Upper lobe of left lung (tissue), 6 donors: ENCODE measurements around the gene ANO1. TPM values are rescaled to one million over a fixed set of nuclear protein-coding genes. Genes with fewer than 3 reads are reported as not detected.
"Not testable (repeated sequence)": the region's sequence is repeated elsewhere in the genome, so short reads cannot be mapped to it uniquely, and the experiment has no call there.

ENCODE experiments used
- ATAC-seq, 2 donors: fragments of 200-7000 bp; cut with Tn5 transposase; one replicate each; pipeline ENCODE4 v1.9.1; 2022; ENCODE audit warnings: mild to moderate bottlenecking in 2 of 2, moderate library complexity in 2 of 2; ENCODE audit not compliant: low FRiP score in 2 of 2
- DNase-seq, 2 donors: peaks; one replicate each; pipeline ENCODE4 v3.0.0-alpha.2; 2019 to 2020
- H3K27ac ChIP-seq, 4 donors: fragments of 200-600 bp; sonication (generic); one replicate each; pipeline ENCODE4 v1.5.1; 2016 to 2019
- H3K27me3 ChIP-seq, 4 donors: fragments of 200-600 bp; sonication (generic); one replicate each; pipeline ENCODE4 v1.5.1; 2017 to 2019
- H3K36me3 ChIP-seq, 4 donors: fragments of 200-600 bp; sonication (generic); one replicate each; pipeline ENCODE4 v1.5.1; 2016 to 2019
- H3K4me1 ChIP-seq, 4 donors: fragments of 200-600 bp; sonication (generic); one replicate each; pipeline ENCODE4 v1.5.1; 2018 to 2019
- H3K4me3 ChIP-seq, 4 donors: fragments of 200-600 bp; sonication (generic); one replicate each; pipeline ENCODE4 v1.5.1; 2017 to 2019; ENCODE audit warnings: mild to moderate bottlenecking in 2 of 4, moderate library complexity in 1 of 4
- H3K9me3 ChIP-seq, 4 donors: fragments of 200-600 bp; sonication (generic); one replicate each; pipeline ENCODE4 v1.5.1; 2018 to 2019
- EP300 ChIP-seq, 4 donors: sonication (generic); formaldehyde crosslinking; IDR thresholded peaks; one replicate each; pipeline ENCODE4 v1.5.1; 2017; ENCODE audit warnings: antibody characterized with exemption in 4 of 4, control low read depth in 2 of 4
- POLR2A ChIP-seq, 4 donors: fragments of 450-650 bp; IDR thresholded peaks; one replicate each; pipeline ENCODE4 v1.5.1; 2016 to 2017; ENCODE audit warnings: antibody characterized with exemption in 4 of 4, mild to moderate bottlenecking in 2 of 4
- POLR2AphosphoS5 ChIP-seq, 2 donors: sonication (generic); formaldehyde crosslinking; IDR thresholded peaks; one replicate each; pipeline ENCODE4 v1.5.1; 2017; ENCODE audit warnings: antibody characterized with exemption in 2 of 2
- WGBS, 2 donors: methylation state at CpG; one replicate each; pipeline ENCODE4 v1.1.5; 2017 to 2018; 5-methylcytosine and 5-hydroxymethylcytosine counted together
- total RNA-seq, 6 donors: library from RNA; depleted of rRNA in 4 of 6; stranded (reverse); fragments of >200 nt in 4 of 6; gene quantifications; one replicate each; pipeline versions ENCODE4 v1.1.0 to v1.2.1, GENCODE V29; 2016 to 2021
- TF ChIP-seq, protein P1 (sequence below), 6 experiments: fragments of 450-650 bp in 4 of 6; fragments of 200-600 bp in 2 of 6; sonication (generic) in 2 of 6; IDR thresholded peaks; one replicate each; pipeline ENCODE4 v1.5.1; 2016 to 2019; ENCODE audit warnings: antibody characterized with exemption in 6 of 6
- donor health status: DM: no; HTN: no; CAD: no; lungs with moderate emphysema.
- donor health status: DM: no; HTN: yes; CAD: no; lungs with severe emphysema.

The ANO1 gene
- total RNA-seq, 6 donors from 2014 or later = 4.8 to 13.2 (median 7.2) TPM

- H3K4me3 ChIP-seq = no peak overlapping the region
- no peak for ATAC-seq
- no peaks in the 10 kb centered on the region for H3K4me1 ChIP-seq
- WGBS, 2 donors = 80 to 88% methylated on average over 17 of the region's 18 CpGs
- no peaks in the 10 kb centered on the region for H3K9me3 ChIP-seq
- DNase-seq = peak in 1 of 2 donors; percentile 22
- H3K27ac ChIP-seq = no peak overlapping the region
- H3K27me3 ChIP-seq = no peaks in the 10 kb centered on the region
- no peaks in the 10 kb centered on the region for H3K36me3 ChIP-seq
- TF ChIP-seq POLR2AphosphoS5 (IDR thresholded peaks at IDR 0.05) (no peak), POLR2A (IDR thresholded peaks at IDR 0.05) (no peak), EP300 (IDR thresholded peaks at IDR 0.05) (no peak)
- TF ChIP-seq, protein P1, sequence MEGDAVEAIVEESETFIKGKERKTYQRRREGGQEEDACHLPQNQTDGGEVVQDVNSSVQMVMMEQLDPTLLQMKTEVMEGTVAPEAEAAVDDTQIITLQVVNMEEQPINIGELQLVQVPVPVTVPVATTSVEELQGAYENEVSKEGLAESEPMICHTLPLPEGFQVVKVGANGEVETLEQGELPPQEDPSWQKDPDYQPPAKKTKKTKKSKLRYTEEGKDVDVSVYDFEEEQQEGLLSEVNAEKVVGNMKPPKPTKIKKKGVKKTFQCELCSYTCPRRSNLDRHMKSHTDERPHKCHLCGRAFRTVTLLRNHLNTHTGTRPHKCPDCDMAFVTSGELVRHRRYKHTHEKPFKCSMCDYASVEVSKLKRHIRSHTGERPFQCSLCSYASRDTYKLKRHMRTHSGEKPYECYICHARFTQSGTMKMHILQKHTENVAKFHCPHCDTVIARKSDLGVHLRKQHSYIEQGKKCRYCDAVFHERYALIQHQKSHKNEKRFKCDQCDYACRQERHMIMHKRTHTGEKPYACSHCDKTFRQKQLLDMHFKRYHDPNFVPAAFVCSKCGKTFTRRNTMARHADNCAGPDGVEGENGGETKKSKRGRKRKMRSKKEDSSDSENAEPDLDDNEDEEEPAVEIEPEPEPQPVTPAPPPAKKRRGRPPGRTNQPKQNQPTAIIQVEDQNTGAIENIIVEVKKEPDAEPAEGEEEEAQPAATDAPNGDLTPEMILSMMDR (IDR thresholded peaks at IDR 0.05) = no peak
These were observed 46.3 kb upstream of the ANO1 start for GRCh38 chr11:70031631-70032469.

DNA sequence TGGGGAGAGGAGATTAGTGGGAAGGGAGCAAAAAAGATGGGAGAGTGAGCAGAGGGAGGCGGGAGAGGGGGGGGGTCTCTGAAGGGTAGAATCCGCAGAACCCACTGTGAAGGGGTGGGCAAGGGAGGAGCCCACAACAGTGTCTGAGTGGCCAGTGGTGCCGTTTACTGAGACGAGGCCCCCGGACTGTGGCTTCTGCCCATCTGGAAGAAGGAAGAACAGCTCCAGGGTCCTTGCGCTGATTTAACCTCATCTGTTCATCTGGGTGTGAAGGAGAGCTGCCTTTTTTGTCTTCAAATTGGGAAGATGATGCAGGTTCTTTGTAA, 45.7 kb upstream of the ANO1 start:
- H3K27me3 ChIP-seq = no peaks in the 10 kb centered on the region
- TF ChIP-seq POLR2A (IDR thresholded peaks at IDR 0.05) (no peak), POLR2AphosphoS5 (IDR thresholded peaks at IDR 0.05) (no peak), EP300 (IDR thresholded peaks at IDR 0.05) (no peak)
- TF ChIP-seq, protein P1 (IDR thresholded peaks at IDR 0.05) = no peak
- WGBS, 2 donors = 75 to 78% methylated on average over 6 of the region's 6 CpGs

DNA sequence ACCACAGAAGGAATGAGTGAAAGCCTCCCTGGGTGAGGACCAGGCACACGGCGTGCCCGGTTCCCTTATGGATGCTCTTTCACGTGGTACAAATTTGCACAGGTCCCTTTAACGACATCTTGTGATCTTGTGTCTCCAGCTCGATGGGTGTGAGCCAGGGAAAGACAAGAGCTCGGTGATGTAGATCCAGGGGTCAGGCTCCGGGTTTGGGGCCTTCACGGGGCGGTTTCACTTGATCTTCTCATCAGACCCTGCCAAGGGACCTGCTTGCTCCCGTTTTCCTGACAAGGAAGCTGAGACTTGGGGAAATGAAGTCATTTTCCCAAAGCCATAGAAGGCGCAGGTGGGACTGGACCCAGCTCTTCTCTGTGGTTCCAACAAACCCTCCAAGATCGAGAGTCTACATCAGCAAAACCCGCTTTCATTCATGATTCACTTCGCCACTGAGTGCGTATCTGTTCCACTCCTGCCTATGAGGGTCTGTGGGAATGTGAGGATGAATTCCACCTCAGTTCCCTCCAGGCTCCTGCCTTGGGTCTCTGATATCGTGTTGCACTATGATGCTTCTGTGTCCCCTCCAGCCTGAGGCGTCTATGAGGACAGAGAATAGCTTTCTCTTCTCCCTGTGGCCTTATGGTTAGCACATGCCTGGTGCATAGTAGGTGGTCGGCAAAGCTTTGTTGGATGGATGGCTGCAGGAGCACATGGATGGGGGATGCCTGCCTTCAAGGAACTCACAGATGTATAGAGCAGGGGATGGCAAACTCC, 45.0 kb upstream of the ANO1 start:
- Histone ChIP-seq H3K36me3 (no peaks in the 10 kb centered on the region), H3K27me3 (no peaks in the 10 kb centered on the region), H3K4me1 (no peaks in the 10 kb centered on the region), H3K9me3 (peaks cover 0 to 8% (median 0%) of the 10 kb centered on the region in 4 donors), H3K27ac (no peak overlapping the region), H3K4me3 (no peak overlapping the region)
- ATAC-seq (no peak), DNase-seq (no peak)
- TF ChIP-seq POLR2AphosphoS5 (IDR thresholded peaks at IDR 0.05) (no peak), POLR2A (IDR thresholded peaks at IDR 0.05) (no peak)
- 87 to 89% methylated on average over 19 of the region's 19 CpGs for WGBS, 2 donors

More for the DNA sequence above, 45.7 kb upstream of the ANO1 start:
- Histone ChIP-seq H3K4me1 (no peaks in the 10 kb centered on the region), H3K4me3 (no peak overlapping the region), H3K36me3 (no peaks in the 10 kb centered on the region), H3K9me3 (peaks cover 0 to 1% (median 0%) of the 10 kb centered on the region in 4 donors), H3K27ac (no peak overlapping the region)
- DNase-seq (no peak), ATAC-seq (no peak)

DNA sequence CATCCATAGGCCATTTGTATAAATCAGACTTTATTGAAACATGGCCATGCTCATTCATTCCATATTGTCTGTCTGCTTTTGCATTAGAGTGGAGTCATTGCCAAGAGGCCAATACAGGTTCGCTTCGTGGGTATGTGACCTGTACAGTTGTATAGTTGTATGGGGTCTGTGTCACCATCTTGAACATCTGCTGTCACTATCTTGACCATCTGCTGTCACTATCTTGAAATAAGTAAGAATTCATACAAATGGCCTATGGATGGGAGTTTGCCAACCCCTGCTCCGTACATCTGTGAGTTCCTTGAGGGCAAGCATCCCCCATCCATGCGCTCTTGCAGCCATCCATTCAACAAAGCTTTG, 44.4 kb upstream of the ANO1 start:
- Histone ChIP-seq H3K27ac (no peak overlapping the region), H3K36me3 (no peaks in the 10 kb centered on the region), H3K9me3 (peaks cover 0 to 14% (median under 1%) of the 10 kb centered on the region in 4 donors), H3K27me3 (no peaks in the 10 kb centered on the region), H3K4me3 (no peak overlapping the region), H3K4me1 (no peaks in the 10 kb centered on the region)
- TF ChIP-seq, protein P1 (IDR thresholded peaks at IDR 0.05) = no peak
- no peak for TF ChIP-seq EP300 (IDR thresholded peaks at IDR 0.05)
- no peak for TF ChIP-seq POLR2AphosphoS5 (IDR thresholded peaks at IDR 0.05)
- no peak for ATAC-seq
- WGBS, 2 donors = 89 to 91% methylated on average over 4 of the region's 4 CpGs
- no peak for DNase-seq

DNA sequence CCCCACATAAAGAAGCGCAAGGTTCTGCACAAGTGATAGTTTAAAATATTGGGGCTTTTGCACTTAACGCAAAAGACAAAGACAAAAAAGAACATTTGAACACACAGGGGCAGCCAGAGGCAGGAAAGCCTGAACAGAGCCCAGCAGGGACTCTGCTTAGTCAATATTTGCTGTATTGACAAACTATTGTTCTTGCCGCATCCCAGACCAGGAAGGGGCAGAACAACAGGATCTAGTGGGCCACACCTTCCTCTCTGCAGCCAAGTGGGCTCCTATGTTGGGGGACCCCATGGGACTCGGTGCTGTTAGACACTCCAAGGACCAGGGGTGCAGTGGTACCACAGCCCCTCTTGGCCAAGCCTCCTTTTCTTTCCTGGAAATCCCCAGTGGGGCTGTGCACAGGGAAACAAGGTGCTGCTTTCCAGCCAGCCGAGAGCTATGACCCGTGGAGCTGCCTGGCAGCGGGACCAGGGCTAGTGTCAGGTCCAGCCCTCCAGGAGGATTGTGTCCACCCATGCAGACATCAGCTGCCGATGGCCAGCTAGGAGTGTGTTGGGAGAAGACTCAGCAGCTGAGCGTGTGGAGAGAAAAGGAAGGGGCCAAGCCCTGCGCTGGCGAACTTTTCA, 43.3 kb upstream of the ANO1 start:
- Histone ChIP-seq H3K4me1 (no peaks in the 10 kb centered on the region), H3K4me3 (no peak overlapping the region), H3K27me3 (no peaks in the 10 kb centered on the region), H3K9me3 (peaks cover 0 to 17% (median 3%) of the 10 kb centered on the region in 4 donors), H3K36me3 (no peaks in the 10 kb centered on the region), H3K27ac (no peak overlapping the region)
- 74 to 78% methylated on average over 10 to 11 of the region's 11 CpGs for WGBS, 2 donors
- peak in 1 of 2 donors; percentile 39 for DNase-seq
- TF ChIP-seq EP300 (IDR thresholded peaks at IDR 0.05) = no peak
- TF ChIP-seq POLR2AphosphoS5 (IDR thresholded peaks at IDR 0.05) = no peak
- TF ChIP-seq POLR2A (IDR thresholded peaks at IDR 0.05) = no peak
- TF ChIP-seq, protein P1 (IDR thresholded peaks at IDR 0.05) = no peak
- ATAC-seq = peak in 1 of 2 donors; percentile 10

GRCh38 chr11:70035665-70036064, 42.5 kb upstream of the ANO1 start:
- not testable (repeated sequence) for H3K27ac ChIP-seq, DNase-seq, H3K27me3 ChIP-seq, H3K36me3 ChIP-seq, H3K4me1 ChIP-seq, H3K4me3 ChIP-seq, ATAC-seq
- 89 to 91% methylated on average over 2 of the region's 2 CpGs for WGBS, 2 donors
- H3K9me3 ChIP-seq = peaks cover 0 to 17% (median 3%) of the 10 kb centered on the region in 4 donors
